KMS-11 (cell line): Measurements from ENCODE around the gene HEPHL1.

Source experiments
- H2AFZ ChIP-seq: fragments of 200-600 bp; sonication (generic); 2 replicates; pipeline ENCODE4 v1.6.1; 2016; ENCODE audit warnings: antibody characterized with exemption, mixed run types, low read depth
- H3K27ac ChIP-seq: fragments of 200-600 bp; sonication (generic); 2 replicates; pipeline ENCODE4 v1.6.1; 2016; ENCODE audit warnings: mild to moderate bottlenecking, mixed run types
- H3K27me3 ChIP-seq: fragments of 200-600 bp; sonication (generic); 2 replicates; pipeline ENCODE4 v1.6.1; 2017; ENCODE audit warnings: mild to moderate bottlenecking, low read depth, mixed run types, moderate library complexity; ENCODE audit not compliant: insufficient read depth
- H3K36me3 ChIP-seq: fragments of 200-600 bp; sonication (generic); 2 replicates; pipeline ENCODE4 v1.6.1; 2017; ENCODE audit warnings: mild to moderate bottlenecking, mixed run types; ENCODE audit not compliant: insufficient read depth
- H3K4me1 ChIP-seq: fragments of 200-600 bp; sonication (generic); 2 replicates; pipeline ENCODE4 v1.6.1; 2016; ENCODE audit warnings: mild to moderate bottlenecking, low read depth, mixed run types; ENCODE audit not compliant: poor library complexity, severe bottlenecking
- H3K4me2 ChIP-seq: fragments of 200-600 bp; sonication (generic); 2 replicates; pipeline ENCODE4 v1.7.0; 2016; ENCODE audit warnings: mild to moderate bottlenecking, mixed run types
- H3K4me3 ChIP-seq: fragments of 200-600 bp; sonication (generic); IDR thresholded peaks from 2 replicates; pipeline ENCODE4 v1.6.1; 2017; ENCODE audit warnings: low read depth, low read length, mixed read lengths; ENCODE audit not compliant: insufficient read depth
- H3K79me2 ChIP-seq: fragments of 200-600 bp; sonication (generic); 2 replicates; pipeline ENCODE4 v1.6.1; 2016; ENCODE audit warnings: low read depth, mixed run types; ENCODE audit not compliant: insufficient read depth
- H3K9ac ChIP-seq: fragments of 200-600 bp; sonication (generic); 2 replicates; pipeline ENCODE4 v1.6.1; 2016; ENCODE audit warnings: mild to moderate bottlenecking, mixed run types
- H4K20me1 ChIP-seq: fragments of 200-600 bp; sonication (generic); 2 replicates; pipeline ENCODE4 v1.6.1; 2016; ENCODE audit warnings: mild to moderate bottlenecking, mixed run types; ENCODE audit not compliant: insufficient read depth
- TF ChIP-seq, protein P1 (sequence below): fragments of 200-600 bp; sonication (generic); conservative IDR thresholded peaks from 2 replicates; pipeline ENCODE4 v1.6.1; 2017; ENCODE audit warnings: low read depth, mild to moderate bottlenecking, antibody characterized with exemption, low read length, moderate library complexity, mixed read lengths

HEPHL1 gene

DNA sequence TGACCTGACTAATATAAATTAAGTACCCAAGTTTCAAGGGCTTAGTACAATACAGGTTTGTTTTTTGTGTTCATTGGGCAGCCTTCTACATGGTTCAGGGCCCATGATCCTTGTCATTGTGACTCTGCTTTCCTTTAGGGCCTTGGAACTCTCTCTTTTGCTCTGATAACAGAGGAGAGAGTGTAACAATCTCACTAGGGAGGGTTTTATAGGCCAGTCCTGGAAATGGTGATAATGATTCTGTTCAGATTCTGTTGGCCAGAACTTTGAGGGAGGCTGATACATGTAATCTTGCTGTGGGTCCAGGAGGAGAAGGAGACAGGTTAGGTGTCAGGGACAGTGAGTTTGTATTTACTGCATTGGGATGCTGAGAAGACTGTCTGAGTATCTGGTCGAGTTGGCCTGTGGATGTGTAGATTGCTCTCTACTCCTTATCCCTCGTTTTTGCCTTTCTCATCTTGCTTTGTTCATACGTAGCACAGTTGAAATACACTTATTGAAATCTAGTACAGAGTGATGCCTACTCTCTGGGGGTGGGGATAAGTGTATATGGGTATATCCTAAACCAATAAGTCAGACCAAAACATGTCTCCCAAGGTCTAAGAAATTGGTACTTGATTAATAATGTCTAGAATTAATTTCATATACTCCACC, 37.5 kb upstream of the HEPHL1 start:
- Histone ChIP-seq H3K27ac (no peak overlapping the region), H3K4me3 (no peak overlapping the region), H3K4me2 (no peak overlapping the region), H3K36me3 (no peaks in the 10 kb centered on the region), H3K9ac (no peak overlapping the region), H3K4me1 (no peaks in the 10 kb centered on the region), H4K20me1 (no peaks in the 10 kb centered on the region), H2AFZ (no peak overlapping the region), H3K27me3 (no peaks in the 10 kb centered on the region), H3K79me2 (no peaks in the 10 kb centered on the region)
- TF ChIP-seq, protein P1, sequence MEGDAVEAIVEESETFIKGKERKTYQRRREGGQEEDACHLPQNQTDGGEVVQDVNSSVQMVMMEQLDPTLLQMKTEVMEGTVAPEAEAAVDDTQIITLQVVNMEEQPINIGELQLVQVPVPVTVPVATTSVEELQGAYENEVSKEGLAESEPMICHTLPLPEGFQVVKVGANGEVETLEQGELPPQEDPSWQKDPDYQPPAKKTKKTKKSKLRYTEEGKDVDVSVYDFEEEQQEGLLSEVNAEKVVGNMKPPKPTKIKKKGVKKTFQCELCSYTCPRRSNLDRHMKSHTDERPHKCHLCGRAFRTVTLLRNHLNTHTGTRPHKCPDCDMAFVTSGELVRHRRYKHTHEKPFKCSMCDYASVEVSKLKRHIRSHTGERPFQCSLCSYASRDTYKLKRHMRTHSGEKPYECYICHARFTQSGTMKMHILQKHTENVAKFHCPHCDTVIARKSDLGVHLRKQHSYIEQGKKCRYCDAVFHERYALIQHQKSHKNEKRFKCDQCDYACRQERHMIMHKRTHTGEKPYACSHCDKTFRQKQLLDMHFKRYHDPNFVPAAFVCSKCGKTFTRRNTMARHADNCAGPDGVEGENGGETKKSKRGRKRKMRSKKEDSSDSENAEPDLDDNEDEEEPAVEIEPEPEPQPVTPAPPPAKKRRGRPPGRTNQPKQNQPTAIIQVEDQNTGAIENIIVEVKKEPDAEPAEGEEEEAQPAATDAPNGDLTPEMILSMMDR = no peak

DNA sequence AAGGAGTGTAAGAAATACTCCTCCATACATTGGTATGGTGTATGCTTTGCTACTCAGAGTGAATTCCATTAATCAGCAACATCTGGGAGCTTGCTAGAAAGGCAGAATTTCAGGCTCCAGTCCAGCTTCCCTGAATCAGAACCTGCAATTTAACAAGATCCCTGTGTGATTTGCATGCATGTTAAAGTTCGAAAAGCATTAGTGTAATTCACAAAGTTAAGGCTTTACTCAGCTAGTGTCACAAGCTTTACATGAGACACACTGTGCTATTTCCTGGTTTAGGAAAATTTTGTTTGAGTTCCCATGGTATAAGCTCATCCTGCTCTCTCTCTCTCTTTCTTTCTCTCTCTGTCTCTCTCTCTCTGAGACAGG, 37.0 kb upstream of the HEPHL1 start:
- H3K79me2 ChIP-seq = no peaks in the 10 kb centered on the region
- no peaks in the 10 kb centered on the region for H3K27me3 ChIP-seq
- no peaks in the 10 kb centered on the region for H3K36me3 ChIP-seq
- no peak overlapping the region for H3K4me2 ChIP-seq
- H3K4me1 ChIP-seq = no peaks in the 10 kb centered on the region
- TF ChIP-seq, protein P1 = no peak
- H4K20me1 ChIP-seq = no peaks in the 10 kb centered on the region
- no peak overlapping the region for H3K4me3 ChIP-seq
- no peak overlapping the region for H2AFZ ChIP-seq
- no peak overlapping the region for H3K9ac ChIP-seq
- H3K27ac ChIP-seq = no peak overlapping the region

DNA sequence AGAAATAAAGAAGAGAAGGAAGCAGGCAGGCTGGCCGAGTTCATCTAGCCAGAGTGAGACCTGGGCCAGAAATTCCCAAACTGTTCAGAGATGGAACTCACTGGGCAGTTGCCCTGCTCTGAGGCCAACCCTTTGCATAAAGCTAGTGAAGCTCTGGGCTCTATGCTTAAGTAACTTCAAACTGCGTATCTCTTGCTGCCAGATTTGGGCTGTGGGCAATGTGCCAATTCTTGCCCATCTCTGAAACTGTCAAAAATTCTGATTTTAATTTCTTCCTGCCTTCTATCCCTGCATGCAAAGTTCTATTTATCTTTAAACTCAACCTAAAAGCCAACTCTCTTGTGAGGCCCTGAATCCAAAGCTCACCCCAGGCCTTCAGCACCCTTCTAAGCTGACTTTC, 36.2 kb upstream of the HEPHL1 start:
- Histone ChIP-seq H2AFZ (no peak overlapping the region), H3K4me2 (no peak overlapping the region), H3K4me3 (no peak overlapping the region), H3K79me2 (no peaks in the 10 kb centered on the region), H3K36me3 (no peaks in the 10 kb centered on the region), H4K20me1 (no peaks in the 10 kb centered on the region), H3K4me1 (no peaks in the 10 kb centered on the region), H3K9ac (no peak overlapping the region), H3K27me3 (no peaks in the 10 kb centered on the region), H3K27ac (no peak overlapping the region)
- TF ChIP-seq, protein P1 = no peak

DNA sequence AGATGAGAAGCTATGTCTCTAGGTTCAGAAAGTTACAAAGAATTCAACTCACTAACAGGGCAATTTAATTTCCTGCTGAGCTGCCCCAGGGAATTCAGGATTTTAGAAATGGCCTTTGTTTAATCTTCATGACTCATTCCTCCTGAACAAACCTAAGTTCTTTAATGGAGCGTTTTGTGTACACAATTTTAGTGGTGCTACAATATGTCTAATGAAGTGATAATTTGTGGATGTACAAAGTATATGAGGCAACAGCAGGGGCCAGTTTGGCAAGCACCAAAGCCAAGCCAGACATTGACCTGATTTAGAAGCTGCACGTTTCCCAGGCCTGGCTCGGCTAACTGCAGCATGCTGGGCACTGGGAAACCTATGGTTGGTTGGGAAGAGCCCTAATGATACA, 34.4 kb upstream of the HEPHL1 start:
- Histone ChIP-seq H3K79me2 (no peaks in the 10 kb centered on the region), H3K9ac (no peak overlapping the region), H3K27ac (no peak overlapping the region), H3K36me3 (no peaks in the 10 kb centered on the region), H4K20me1 (no peaks in the 10 kb centered on the region), H3K4me2 (no peak overlapping the region), H3K27me3 (no peaks in the 10 kb centered on the region), H2AFZ (no peak overlapping the region), H3K4me1 (no peaks in the 10 kb centered on the region), H3K4me3 (no peak overlapping the region)
- TF ChIP-seq, protein P1 = no peak
